Stimulated activated CD8-positive, alpha-beta memory T cell treated with anti-CD3 and anti-CD28 coated beads, Interleukin-12 subunit alpha, Interleukin-12 subunit beta, amount 100 ng/mL, for 24 hours (primary cell): ENCODE measurements around the gene CPB2.

ENCODE experiments used
- DNase-seq: peaks from one replicate; pipeline ENCODE4 v3.0.0-alpha.2; 2020; ENCODE audit errors: extremely low read depth

The CPB2 gene

DNA sequence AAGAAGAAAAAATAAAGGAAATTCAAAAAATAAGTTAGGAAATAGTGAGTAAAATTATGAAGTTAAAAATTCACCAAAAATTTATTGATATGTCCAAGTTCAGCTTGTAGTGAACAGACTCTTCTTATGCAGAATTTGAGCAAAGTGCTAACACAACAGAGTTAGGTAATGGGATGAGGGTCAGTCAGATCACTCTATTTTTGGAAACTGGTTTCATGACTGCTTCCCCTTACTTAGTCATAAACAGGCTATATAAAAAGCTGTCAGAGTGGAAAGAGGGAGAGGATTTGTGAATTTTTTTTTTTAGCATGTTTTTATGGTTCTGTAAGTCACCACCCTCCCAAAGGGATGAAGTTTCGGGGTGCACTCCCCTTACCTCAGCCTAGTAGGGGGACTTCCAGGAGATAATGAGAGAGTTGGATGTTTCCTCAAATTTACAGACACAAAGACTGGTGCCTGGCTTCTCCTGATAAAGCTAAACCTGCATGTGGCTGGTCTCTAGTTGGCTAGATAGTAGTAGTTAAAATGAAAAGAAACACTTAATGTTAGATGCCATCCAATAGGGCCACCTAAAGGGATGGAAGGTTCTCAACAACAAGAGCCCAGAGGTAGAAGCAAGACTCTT is 4.5 kb downstream of the CPB2 start:
- DNase-seq: no peak

DNA sequence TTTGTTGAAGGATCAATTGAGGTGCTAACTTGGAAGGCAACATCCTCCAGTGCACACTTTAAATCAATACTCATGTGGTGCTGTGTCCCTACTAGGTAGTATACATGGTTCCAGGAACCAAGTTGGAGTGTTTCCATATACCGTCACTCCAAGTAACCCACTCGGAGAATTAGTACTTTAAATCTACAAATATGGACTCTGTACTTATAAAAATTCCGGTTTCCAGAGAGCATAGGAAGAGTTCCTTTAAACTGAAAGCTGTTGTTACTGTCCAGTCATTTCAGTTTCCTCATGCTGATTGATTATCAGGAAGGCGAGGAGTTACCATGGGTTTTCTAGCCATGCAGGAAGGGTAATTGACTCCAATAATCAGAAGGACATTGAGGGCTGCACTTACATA is 7.2 kb downstream of the CPB2 start:
- DNase-seq: no peak

DNA sequence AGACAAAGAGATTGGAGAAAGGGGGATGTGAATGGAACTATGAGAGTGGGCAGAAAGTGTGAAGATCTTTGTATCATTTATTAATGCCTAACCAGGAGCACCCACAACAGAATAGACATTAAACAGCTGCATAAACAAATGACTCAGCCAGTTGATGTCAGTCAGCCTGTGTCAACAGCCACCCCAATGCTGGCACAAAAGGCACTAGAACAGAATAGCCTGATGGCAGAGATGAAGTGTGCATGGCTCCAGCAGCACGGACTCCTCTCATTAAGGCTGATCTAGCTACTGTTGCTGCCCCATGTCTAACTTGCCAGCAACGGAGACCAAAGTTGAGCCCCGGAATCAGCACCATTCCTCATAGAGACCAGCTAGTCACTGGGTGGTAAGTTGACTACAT is 7.8 kb downstream of the CPB2 start:
- no peak for DNase-seq

DNA sequence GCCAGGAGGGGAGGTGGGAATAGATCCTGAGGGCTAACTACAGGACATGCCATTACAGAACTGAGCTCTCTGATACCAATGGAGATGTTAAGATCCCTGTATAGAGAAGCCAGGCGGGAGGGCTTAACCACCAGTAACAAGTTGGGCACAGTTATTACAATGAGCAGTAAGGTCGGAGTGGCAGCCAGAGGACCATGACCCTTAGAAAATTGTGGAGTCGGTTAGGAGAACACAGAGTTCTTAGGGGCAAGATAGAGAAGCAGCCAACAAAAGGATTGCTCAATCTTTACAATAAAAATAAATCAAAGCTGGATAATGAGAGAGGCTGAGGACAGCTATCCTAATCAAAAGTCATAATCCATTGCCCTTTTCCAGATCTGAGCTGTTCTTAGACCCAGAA is 10.4 kb downstream of the CPB2 start:
- no peak for DNase-seq

DNA sequence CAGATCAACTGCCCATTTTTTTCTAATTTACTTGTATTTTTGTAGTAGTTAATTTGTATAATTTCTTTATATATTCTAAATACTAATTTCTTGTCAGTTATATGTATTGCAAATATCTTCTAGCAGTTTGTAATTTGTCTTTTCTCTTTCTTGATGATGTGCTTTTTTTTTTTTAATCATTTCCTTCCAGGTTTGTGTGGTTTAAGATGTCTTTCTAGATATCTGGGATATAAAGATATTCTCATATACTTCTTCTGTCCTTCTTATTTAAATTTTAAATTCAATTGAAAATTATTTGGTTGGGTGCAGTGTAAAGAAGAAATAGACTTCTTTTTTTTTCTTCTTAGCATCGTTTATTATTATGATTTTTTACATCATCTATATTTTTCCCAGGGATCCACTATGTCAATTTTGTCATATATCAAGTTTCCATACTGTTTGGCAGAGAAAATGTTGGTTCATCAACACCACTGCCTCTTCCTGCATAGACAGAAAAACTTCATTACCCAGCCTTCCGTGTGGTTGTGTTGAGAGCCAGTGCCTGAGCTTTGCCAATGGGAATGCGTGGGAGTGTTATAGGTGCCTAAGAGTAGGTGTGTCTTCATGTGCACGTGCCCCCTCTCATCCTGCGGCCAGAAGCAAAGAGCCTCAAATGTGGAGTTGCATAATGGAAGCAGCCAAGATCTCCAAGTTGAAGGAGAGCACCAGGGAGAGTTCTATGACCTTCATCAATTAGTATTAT is 15.8 kb downstream of the CPB2 start:
- DNase-seq: no peak

DNA sequence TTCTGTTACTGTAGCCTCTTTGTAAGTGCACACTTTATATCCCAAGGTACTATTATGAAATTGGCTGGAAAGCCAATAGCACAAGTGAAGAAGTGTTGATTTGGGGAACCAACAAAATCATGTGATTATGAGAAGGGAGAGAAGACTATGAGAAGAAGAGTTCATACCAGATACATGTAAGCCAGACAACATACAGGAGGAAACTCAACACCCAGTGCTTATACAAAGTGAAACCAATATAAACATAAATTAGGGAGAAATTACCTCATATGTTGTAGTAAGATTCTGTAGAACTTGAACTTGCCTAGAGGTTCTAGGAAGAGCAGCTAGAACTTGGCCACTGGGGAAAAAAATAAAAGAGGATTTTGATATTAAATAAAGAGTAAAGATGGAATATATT is 17.4 kb downstream of the CPB2 start:
- DNase-seq: no peak

DNA sequence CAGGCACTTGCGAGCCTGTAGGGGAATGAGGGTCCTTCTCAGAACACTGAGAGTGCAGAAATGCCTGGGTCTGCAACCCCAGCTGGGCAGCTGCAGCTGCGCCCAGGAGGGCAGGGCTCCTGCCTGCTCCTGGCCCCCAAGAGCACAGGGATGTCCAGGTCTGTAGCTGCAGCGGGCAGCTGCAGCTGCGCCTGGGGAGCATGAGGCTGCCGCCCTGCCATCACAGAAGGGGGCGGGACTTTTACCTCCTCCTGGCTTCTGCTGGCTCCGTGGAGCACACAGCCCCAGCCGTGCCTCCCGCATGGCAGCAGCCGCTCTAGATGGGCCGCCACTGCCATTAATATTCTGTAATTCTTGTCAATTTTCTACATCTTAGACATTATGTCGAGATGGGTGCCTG is 17.8 kb downstream of the CPB2 start:
- DNase-seq: no peak

DNA sequence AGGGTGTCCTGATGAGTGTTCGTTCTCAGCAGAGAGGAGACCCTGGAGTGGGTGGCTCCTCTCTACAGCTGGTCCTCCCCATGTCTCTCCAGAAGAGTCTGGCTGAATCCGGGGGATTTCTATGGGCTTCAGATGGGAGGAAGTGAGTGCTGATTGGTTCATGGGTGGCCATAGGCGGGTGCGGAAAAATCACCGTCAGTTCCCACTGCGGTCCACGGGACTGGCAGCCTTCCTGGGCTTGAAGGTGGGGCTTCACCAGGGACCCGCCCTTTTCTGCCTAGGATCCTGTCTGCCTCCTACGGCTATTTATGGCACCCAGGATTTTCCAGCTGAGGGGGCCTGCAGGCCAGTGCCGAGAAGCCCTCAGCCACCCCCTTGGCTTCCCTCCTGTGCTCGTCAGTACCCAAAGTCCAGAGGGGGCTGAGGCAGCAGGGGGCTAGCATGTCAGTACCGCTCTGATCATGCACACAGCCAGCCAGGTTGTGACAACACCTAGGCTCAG is 18.4 kb downstream of the CPB2 start:
- no peak for DNase-seq

DNA sequence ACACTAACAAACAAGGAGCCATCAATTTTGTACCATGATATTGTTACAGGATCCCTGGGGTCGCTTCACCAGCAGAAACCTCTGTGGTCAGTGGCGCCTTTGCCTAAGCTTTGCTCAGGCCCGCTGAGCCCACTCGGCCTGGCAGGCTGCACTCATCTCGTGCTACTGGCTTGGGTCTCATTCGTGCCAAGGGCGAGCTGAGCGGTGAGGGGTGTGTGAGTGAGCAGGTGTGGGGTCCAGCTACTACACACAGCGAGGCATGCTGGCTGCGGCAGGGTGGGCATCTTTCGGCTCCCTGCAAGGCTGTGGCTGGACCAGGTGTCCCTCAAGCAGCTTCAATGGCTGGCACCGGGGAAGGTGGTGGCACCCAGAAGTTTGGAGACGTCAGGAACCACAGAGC is 19.1 kb downstream of the CPB2 start:
- no peak for DNase-seq

DNA sequence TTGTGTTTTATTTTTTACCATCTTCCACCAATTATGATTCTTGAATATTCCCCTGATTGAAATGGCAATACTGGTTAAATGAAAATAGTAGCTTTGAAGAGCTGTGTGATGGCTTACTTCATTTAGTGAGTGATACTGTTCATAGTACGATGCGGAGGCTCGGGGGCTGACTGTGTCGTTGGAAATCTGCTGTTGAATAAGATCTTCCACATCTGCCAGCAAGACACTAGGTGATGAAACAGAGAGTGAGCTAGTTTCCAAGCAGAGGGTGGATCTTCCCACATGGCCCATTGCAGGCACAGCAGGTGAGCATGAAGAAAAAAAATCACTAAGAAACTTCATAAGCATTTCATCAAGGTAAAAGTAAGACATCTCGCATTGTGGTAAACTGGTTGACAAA is 22.5 kb downstream of the CPB2 start:
- DNase-seq: no peak

DNA sequence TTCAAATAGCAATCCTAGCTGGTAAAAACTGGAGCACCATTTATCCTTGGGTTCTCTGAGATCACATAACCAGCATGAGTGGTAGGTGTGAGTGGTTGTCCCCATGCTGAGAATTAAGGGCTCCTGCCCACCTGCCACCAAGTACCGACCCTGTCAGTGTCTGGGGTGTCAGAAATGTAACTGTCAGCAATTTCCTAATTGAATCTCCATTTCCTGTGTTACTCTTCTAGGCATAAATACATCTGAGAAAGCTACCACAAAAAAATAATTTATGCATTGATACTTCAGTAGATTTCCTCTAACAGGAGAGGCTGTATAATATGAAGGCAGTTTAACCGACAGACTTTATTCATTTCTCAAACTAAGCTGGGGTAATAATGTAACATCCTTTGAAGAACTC is 25.1 kb downstream of the CPB2 start:
- no peak for DNase-seq

DNA sequence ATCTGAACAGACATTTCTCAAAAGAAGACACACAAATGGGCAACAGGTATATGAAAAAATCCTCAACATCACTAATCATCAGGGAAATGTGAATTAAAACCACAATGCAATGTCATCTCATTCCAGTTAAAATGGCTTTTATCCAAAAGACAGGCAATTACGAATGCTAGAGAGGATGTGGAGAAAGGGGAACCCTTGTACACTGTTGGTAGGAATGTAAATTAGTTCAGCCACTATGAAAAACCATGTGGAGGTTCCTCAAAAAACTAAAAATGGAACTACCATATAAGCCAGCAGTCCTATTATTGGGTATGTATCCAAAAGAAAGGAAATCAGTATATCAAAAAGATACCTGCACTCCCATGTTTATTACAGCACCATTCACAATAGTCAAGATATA is 27.6 kb downstream of the CPB2 start:
- no peak for DNase-seq

DNA sequence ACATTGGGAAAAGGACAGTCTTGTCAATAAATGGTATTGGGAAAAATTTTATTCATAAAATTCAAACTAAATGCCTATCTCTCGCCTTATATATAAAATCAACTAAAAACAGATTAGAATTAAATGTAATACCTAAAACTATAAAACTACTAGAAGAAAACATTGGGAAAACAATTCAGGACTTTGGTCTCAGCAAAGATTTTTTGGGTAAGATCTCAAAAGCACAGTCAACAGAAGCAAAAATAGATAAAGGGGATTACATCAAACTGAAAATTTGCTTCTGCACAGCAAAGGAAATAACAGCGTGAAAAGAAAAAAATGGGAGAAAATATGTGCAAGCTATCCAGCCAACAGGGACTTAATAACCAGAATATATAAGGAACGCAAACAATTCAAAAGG is 28.0 kb downstream of the CPB2 start:
- no peak for DNase-seq

DNA sequence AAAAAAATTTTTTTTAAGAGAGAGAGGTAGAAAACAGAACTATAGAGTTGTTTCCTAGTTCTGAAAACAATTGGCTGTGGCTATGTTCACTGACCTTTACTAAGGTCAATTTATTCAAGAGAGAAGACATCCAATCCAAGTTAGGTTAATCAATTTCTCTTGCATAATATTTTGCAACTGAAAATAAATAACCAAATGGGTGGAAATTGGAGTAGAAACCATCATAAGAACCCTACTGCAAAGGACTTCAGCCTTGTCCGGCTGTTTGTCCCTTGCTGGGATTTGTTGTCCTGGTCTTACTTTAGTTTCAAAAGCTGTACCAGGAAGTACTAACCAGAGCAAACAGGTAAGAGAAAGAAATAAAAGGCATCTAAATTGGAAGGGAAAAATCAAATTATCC is 29.0 kb downstream of the CPB2 start:
- no peak for DNase-seq

DNA sequence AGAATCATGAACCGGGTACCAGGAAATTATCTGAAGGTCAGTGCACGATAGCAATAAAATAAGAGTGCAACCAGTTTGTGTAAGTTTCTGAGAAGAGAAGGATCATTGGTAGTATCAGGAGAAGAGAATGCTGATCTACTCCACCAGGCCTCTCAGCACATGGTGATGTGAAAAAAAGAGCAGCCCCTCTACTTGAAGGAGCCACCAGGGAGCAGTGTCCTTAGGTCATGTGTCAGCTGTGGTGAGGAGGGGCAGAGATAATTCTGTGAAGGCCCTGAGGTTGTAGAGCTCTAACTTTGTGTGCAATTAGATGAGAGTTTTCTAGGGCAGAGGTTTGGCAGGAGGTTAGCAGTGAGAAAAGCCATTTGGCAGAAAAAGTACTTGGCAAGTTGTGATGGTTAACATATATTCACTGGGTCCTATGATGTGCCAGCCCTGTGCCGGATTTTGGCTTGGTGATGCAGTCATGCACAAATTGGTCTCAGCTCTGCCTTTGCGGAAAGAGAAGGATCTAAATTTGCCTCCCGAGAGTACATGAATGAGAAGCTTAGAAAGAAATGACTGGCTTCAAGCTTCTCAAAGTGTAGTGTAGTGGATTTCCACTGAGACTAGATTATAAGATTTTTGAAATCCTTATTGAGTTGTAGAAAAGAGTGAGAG is 33.1 kb downstream of the CPB2 start:
- no peak for DNase-seq

DNA sequence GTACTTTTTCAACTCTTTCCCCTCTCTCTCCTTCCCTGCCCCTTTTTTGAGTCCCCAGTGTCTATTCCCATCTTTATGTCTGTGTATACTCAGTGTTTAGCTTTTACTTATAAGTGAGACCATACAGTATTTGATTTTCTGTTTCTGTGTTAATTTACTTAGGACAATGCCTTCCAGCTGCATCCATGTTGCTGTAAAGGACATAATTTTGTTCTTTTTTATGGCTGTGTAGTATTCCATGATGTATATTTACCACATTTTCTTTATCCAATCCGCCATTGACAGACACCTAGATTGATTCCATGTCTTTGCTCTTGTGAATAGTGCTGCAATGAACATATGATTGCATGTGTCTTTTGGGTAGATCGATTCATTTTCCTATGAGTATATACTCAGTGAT is 41.5 kb downstream of the CPB2 start:
- DNase-seq: no peak

DNA sequence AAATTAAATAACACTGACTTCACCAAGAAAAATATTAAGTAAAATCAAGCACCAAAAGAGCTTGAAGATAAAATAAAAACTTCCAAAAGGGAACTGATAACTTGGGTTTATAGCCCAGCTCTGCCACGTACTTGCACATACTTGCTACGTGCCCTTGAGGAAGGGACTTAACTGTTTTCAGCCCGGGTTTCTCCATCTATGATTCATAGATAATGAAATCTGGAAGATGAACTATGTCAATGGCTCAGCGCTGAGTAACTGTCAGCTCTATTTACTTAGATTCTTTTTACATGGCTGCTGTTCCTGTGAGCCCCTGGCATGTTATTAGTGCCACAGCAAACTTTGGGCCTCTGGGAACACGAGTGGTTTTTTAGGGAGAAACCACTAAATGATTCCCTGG is 42.6 kb downstream of the CPB2 start:
- DNase-seq: no peak

DNA sequence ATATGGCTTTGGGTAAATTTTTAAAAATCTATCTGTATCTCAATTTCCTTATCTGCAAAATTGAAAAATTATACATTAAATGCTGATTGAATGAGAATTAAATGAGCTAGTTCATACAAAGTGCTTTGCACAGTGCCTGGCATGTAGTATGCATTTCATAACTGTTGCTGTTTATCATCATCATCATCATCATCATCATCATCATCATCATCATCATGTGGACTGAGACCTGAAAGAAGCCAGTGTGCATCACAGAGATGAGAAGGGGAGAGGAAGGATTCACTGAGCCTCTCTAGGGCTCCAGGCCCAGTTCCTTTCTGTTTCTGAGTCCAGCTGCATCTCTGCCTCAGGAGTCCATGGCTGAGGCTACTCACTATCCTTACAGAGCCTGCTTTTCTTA is 45.4 kb downstream of the CPB2 start:
- no peak for DNase-seq

DNA sequence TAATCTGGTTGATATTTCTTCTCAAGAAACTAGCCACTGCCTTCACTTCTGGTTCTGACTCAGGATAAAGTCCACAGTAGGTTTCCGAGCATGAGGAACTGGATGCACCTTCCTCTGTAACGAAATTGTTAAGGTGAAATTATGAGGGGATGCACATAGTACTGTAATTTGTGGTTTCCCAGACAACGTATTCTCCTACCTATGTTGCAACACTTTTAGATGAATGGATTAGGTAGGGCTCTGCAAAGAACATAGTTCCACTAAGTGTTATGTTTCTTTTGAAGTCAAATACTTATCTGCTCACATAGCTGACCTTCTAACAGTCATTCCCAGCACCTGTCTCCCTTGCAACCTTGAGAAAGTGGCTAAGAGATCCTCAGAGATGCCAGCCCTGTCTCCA is 46.6 kb downstream of the CPB2 start:
- DNase-seq: no peak

DNA sequence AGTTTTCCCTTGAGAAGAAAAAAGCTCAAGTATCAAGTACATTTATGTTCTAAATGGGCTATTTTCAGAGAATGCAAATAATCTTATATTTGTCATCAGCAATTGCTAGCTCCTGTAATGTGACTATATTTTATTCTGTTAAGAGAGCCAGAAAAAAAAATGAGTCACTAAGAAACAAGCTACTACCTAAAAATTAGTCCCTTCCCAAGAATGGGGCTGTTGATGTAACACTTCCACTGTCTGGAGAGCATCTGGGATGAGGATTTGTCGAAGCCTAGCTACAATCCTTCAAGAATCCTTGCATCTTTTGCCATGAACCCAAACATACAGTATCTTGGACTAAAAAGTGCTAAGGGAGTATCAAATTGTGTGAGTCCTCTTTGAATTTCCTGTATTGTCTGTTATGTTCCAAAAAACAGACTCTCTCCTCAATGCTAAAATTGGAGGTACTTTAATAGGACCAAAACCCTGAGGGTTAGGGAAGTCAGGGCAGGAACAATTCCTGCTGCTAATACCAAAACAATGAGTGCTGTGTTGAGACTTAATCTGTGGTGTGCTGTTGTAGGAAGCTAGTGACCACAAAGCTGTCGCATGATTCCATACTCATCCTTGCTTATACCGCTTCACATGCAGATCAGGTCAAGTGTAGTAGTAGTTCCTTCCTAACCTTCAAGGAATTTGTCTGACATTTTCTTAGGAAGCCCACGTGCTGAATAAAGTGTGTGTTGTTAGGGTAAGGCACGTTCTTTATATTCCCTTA is 47.4 kb downstream of the CPB2 start:
- no peak for DNase-seq

DNA sequence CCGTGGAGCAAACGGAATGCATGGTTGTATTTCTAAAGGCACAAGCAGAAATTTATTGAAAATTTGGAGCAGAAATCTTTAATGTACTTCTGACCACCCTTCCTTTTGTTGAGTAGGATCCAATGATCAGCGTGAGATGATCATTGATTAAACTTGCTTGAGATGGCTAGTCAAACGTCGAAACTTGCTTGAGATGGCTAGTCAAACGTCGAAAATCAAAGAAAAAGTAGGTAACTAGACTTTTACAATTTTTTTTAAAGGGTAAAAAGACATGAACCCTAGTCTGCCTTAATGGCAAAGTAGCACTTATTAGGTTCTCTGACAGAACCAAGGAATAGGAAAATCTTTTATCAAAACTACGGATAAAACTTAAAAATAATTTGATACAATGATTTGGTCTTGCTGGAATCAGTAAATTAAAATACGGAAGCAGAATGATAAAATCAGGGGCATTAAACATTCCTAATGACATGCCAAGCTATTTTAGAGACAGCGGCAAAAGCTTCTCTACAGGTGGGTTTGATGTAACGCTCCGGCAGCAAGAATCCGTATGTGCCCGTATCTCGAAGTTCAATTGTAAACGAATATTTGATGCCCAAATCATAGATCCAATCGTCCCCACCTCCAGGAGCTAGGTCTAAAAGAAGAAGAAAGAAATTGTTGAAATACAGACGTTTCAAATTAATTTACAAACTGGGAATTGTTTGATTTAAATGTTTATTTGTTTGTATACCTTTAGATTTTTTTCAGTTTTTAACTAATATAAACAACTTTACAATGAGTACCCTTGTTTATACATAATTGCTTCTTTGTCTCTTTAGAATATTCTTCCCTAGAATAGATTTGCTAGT is 51.4 kb downstream of the CPB2 start:
- no peak for DNase-seq
